ENCODE data around the gene POLE. TPM values are rescaled to one million over a fixed set of nuclear protein-coding genes. Genes with fewer than 3 reads are reported as not detected.

The POLE gene
- total and polyA plus RNA-seq, 2 of the 4 experiments (the other 2 are of a cell fraction) = 17.2 to 20.7 TPM

- dilution Hi-C loops (cut with HindIII; ENCODE audit: low sequenced_read_pairs, unreplicated experiment) = no loop called here
- Histone ChIP-seq H3K27me3 (ENCODE audit: control insufficient read depth, insufficient read depth, low read length) (no peaks in the 10 kb centered on the region), H3K79me1 (ENCODE audit: low read depth in 1 of 2, low read length in 2 of 2) (peaks cover 21 to 40% of the 10 kb centered on the region in 2 experiments), H4K20me1 (ENCODE audit: insufficient read depth, low read length) (peaks cover 21% of the 10 kb centered on the region), H4K5ac (ENCODE audit: low read depth, low read length) (no peak overlapping the region), H2BK120ac (ENCODE audit: low read depth, low read length) (no peak overlapping the region), H3K36me3 (ENCODE audit: control insufficient read depth, insufficient read depth, low read length) (peaks cover 58% of the 10 kb centered on the region), H3K4ac (ENCODE audit: low read depth, low read length) (no peak overlapping the region), H3K14ac (replicated peaks; ENCODE audit: low read depth, low read length) (no peak overlapping the region), H2BK20ac (ENCODE audit: low read depth, low read length) (no peak overlapping the region), H2AK5ac (ENCODE audit: low read depth, low read length) (no peak overlapping the region), H3K18ac (ENCODE audit: low read depth, low read length) (no peak overlapping the region), H3K56ac (ENCODE audit: extremely low read depth, insufficient read depth, low read length) (no peak overlapping the region), H3K4me3 (ENCODE audit: insufficient read depth, low read depth, low read length) (no peak overlapping the region), H2AK9ac (replicated peaks; ENCODE audit: low read depth, low read length, poor library complexity) (no peak overlapping the region), H3K4me2 (ENCODE audit: low read depth, low read length) (no peak overlapping the region), H4K8ac (ENCODE audit: low read depth in 2 of 2, low read length in 2 of 2) (no peak overlapping the region), H3K9me1 (ENCODE audit: insufficient read depth, low read length) (no peaks in the 10 kb centered on the region), H3K27ac (ENCODE audit: insufficient read depth, low read length) (no peak overlapping the region), H4K91ac (ENCODE audit: insufficient read depth, low read depth, low read length) (no peak overlapping the region), H3K4me1 (ENCODE audit: control insufficient read depth, insufficient read depth, low read length) (no peaks in the 10 kb centered on the region), H2BK5ac (ENCODE audit: low read depth, low read length, poor library complexity, severe bottlenecking) (no peak overlapping the region), H3K9ac (ENCODE audit: low read depth, low read length) (no peak overlapping the region), H2BK15ac (ENCODE audit: low read depth, low read length) (no peak overlapping the region), H3K23ac (ENCODE audit: low read depth, low read length) (no peak overlapping the region), H3K9me3 (ENCODE audit: control insufficient read depth, insufficient read depth, low read length) (no peaks in the 10 kb centered on the region), H2AFZ (replicated peaks; ENCODE audit: low read length, poor library complexity) (no peak overlapping the region)
- 92% methylated on average over 22 of the region's 31 CpGs; no CpG with 5 or more reads in 1 of the 2 experiments for WGBS, 2 experiments (ENCODE audit: extremely low coverage in 2 of 2, insufficient read length in 1 of 2)
- in situ Hi-C loops (cut with MboI; ENCODE audit: low sequenced_read_pairs) = no loop called here
- ChIA-PET CTCF (no interaction called here), POLR2A (ENCODE audit: unreplicated experiment) (no interaction called here)
- TF ChIP-seq RAD21 (IDR thresholded peaks at IDR 0.05; ENCODE audit: low read length) (no peak), NFE2L2 (IDR thresholded peaks at IDR 0.05; ENCODE audit: low read depth, low read length) (no peak), MAZ (IDR thresholded peaks at IDR 0.05; ENCODE audit: borderline replicate concordance, low read depth, low read length) (no peak), SMC3 (IDR thresholded peaks at IDR 0.05; ENCODE audit: low read depth, low read length) (no peak), BHLHE40 (IDR thresholded peaks at IDR 0.05; ENCODE audit: low read depth, low read length) (no peak), CTCF (conservative IDR thresholded peaks at IDR 0.05; ENCODE audit: low read depth, low read length) (no peak), RFX5 (IDR thresholded peaks at IDR 0.05; ENCODE audit: low read depth, low read length) (no peak), POLR2A (IDR thresholded peaks at IDR 0.05; ENCODE audit: low read depth, low read length) (no peak), MAFK (IDR thresholded peaks at IDR 0.05; ENCODE audit: low read depth, low read length) (no peak), CHD1 (IDR thresholded peaks at IDR 0.05; ENCODE audit: low read depth, low read length) (no peak), USF2 (IDR thresholded peaks at IDR 0.05; ENCODE audit: low read depth, low read length) (no peak), FOS (IDR thresholded peaks at IDR 0.05; ENCODE audit: low read depth, low read length) (no peak), ELK1 (IDR thresholded peaks at IDR 0.05; ENCODE audit: borderline replicate concordance, low read depth, low read length) (no peak), RCOR1 (IDR thresholded peaks at IDR 0.05; ENCODE audit: insufficient replicate concordance, low read length) (no peak), CEBPB (IDR thresholded peaks at IDR 0.05; ENCODE audit: low read depth, low read length) (no peak), MXI1 (IDR thresholded peaks at IDR 0.05; ENCODE audit: borderline replicate concordance, low read depth, low read length) (no peak)
- no TSS peak for BruUV-seq (replicated peaks)
- no peak for DNase-seq
- intact Hi-C loops (cut with micrococcal nuclease) = no loop called here
- no peak for ATAC-seq (ENCODE audit: low read depth)
Measured at GRCh38 chr12:132719141-132719953, 32.2 kb upstream of the POLE start.

Data from IMR-90 (cell line).